Measurements from ENCODE around the gene STK40. TPM values are rescaled to one million over a fixed set of nuclear protein-coding genes. Genes with fewer than 3 reads are reported as not detected.

The STK40 gene
- total RNA-seq, 1 donor from 2014 or later = 17.6 TPM

DNA sequence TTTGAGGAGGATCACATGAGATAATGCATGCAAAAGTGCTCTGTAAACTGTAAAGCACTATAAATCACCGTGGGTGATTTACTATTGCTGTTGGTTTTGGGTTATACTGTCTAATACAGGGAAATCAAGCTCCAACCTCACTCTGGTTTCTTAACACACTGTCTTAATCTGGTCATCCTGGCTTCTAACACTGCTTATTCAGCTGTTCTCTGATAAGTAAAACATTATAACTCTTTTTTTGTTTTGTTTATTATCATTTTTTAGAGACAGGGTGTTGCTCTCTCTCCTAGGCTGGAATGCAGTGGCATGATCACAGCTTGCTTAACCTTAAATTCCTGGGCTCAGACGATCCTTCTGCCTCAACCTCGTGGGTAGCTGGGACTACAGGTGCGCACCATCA lies 33.8 kb upstream of the STK40 start:
- no peak for DNase-seq (ENCODE audit: low read depth)
- H3K4me3 ChIP-seq (ENCODE audit: low read depth, low read length) = no peak overlapping the region
- TF ChIP-seq, protein P1, sequence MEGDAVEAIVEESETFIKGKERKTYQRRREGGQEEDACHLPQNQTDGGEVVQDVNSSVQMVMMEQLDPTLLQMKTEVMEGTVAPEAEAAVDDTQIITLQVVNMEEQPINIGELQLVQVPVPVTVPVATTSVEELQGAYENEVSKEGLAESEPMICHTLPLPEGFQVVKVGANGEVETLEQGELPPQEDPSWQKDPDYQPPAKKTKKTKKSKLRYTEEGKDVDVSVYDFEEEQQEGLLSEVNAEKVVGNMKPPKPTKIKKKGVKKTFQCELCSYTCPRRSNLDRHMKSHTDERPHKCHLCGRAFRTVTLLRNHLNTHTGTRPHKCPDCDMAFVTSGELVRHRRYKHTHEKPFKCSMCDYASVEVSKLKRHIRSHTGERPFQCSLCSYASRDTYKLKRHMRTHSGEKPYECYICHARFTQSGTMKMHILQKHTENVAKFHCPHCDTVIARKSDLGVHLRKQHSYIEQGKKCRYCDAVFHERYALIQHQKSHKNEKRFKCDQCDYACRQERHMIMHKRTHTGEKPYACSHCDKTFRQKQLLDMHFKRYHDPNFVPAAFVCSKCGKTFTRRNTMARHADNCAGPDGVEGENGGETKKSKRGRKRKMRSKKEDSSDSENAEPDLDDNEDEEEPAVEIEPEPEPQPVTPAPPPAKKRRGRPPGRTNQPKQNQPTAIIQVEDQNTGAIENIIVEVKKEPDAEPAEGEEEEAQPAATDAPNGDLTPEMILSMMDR (conservative IDR thresholded peaks at IDR 0.05; ENCODE audit: low read depth, low read length) = no peak

DNA sequence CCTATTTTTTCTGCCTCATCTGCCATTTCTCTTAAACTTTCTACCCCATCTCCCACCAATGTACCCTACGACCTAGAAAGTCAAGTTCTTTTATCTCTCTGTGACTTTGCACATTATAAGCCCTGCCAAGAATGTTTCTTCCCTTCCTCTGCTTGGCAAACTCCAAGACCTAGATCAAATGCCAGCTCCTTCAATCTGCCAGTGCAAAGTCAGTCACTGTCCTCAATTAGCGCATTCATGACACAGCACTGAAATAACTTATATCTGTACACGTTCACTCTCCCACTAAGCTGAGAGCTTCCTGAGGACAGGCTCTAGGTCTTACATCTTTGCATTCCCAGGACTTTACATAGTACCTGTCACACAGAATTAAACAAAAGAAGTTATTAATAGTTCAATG lies 33.4 kb upstream of the STK40 start:
- DNase-seq (ENCODE audit: low read depth) = no peak
- TF ChIP-seq, protein P1 (conservative IDR thresholded peaks at IDR 0.05; ENCODE audit: low read depth, low read length) = no peak
- no peak overlapping the region for H3K4me3 ChIP-seq (ENCODE audit: low read depth, low read length)

DNA sequence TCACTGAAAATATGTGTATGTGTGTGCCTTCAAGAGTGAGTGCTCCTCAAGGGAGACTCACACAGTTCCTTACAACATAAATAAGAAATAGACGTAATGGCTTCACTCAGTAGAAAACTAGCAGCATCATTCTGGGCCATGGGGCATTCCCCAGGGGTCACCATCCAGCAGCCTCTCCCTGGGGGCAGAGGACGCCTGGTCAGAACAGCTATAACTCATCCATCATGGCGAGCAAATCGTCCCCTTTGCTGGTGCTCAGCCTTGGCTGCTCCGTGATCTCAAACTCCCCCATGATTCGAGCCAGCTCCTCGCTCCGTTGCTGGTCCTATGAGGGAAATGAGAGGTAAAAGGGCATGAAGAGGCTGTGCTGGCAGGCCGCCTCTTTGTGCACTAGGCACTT lies 32.2 kb upstream of the STK40 start:
- no peak overlapping the region for H3K4me3 ChIP-seq (ENCODE audit: low read depth, low read length)
- TF ChIP-seq, protein P1 (conservative IDR thresholded peaks at IDR 0.05; ENCODE audit: low read depth, low read length) = no peak
- DNase-seq (ENCODE audit: low read depth) = no peak

DNA sequence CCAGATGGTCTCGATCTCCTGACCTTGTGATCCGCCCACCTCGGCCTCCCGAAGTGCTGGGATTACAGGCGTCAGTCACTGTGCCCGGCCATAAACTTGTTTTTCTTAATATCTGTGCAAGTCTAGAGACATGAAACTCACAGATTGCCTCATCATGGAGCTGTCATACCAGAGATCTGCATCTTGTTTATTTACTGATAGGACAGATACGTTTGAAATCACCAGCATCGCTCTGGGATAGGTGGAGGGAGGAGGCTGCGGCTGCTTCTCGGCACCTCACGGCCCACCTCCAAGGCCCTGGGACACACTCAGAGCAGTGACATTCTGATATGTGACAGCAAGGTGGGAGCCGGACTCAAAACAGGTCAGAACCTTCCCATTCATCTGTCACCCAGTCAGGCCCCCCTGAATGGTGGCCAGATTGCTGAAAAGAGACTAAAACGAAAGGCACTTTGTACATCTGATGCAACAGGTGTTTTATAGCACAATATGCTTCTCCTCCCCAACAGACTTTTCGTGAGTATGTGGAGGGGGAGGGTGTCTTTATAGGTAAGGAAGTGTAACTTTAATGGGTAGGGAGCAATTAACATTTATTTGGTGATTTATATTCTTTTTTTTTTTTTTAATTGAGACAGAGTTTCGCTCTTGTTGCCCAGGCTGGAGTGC lies 30.1 kb upstream of the STK40 start:
- H3K4me3 ChIP-seq (ENCODE audit: low read depth, low read length) = no peak overlapping the region
- TF ChIP-seq, protein P1 (conservative IDR thresholded peaks at IDR 0.05; ENCODE audit: low read depth, low read length) = no peak
- no peak for DNase-seq (ENCODE audit: low read depth)

DNA sequence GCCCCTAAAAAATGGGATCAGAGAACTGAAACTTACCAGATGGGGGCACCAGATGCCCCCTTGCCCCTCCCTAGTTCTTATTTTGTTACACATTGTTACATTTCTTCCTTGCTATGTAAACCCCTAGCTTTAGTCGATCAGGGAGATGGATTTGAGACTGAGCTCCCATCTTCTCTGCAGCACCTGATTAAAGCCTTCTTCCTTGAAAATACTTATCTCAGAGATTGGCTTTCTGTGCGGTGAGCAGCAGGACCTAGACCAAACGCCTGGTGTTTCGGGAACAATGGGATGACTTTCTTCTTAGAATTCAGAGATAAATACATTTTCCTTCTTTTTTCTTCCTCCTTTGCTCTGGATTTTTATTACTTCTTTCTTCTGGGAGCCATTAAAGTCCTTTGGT lies 28.7 kb upstream of the STK40 start:
- no peak for DNase-seq (ENCODE audit: low read depth)
- no peak overlapping the region for H3K4me3 ChIP-seq (ENCODE audit: low read depth, low read length)
- TF ChIP-seq, protein P1 (conservative IDR thresholded peaks at IDR 0.05; ENCODE audit: low read depth, low read length) = no peak

DNA sequence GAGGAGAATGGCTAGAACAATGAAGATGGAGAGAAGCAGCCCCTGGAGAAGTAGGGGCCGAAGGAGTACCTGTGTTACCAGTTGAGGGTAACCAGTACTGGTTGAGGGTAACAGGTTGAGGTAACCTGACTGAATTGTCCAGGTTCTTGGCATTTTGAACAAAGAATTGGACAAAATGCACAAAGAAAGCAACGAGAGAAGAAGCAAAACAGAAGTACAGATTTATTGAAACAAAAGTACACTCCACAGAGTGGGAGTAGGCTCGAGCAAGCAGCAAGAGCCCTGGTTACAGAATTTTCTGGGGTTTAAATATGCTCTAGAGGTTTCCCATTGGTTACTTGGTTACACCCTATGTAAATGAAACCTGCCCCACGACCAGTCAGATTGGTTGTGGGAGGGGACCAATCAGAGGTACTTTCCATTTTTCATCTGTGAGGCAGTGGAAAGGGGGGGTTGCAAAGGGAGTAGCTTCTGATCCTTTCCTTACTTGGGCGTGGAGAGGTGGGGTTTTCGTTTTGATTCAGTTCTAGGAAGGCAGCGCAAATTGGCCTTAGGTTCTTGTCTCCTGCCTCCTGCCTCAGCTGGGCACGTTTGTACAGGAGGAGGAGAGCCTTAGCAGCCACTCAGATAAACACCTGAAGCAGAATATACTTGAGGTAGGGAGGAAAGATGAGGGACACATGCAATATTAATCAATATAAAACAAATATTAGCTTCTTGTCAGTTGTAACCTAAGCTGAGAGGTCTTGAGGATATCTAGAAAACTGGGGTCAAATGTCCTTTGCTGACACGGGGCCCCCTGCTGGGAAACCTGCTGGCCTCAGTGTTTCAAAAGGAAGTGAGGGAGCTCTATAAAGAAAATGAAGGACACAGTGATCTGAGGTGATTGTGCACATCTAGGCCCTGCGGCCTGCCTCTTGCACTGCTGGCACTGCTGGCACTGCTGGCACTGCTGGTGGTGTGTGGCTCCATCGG lies 26.2 kb upstream of the STK40 start:
- TF ChIP-seq, protein P1 (conservative IDR thresholded peaks at IDR 0.05; ENCODE audit: low read depth, low read length) = no peak
- DNase-seq (ENCODE audit: low read depth) = no peak
- H3K4me3 ChIP-seq (ENCODE audit: low read depth, low read length) = no peak overlapping the region

Data from epithelial cell of proximal tubule (primary cell).